Activated naive CD4-positive, alpha-beta T cell treated with anti-CD3 and anti-CD28 coated beads, Interleukin-2, amount 50 U/mL, for 16 hours (primary cell): ENCODE measurements around the gene TYMP.
A peak's percentile ranks its signal among the peaks of the same experiment; 100 is the strongest.
"Not testable (repeated sequence)": the region's sequence is repeated elsewhere in the genome, so short reads cannot be mapped to it uniquely, and the experiment has no call there.

Experiments
- DNase-seq: peaks from one replicate; pipeline ENCODE4 v3.0.0-alpha.2; 2020

The TYMP gene

DNA sequence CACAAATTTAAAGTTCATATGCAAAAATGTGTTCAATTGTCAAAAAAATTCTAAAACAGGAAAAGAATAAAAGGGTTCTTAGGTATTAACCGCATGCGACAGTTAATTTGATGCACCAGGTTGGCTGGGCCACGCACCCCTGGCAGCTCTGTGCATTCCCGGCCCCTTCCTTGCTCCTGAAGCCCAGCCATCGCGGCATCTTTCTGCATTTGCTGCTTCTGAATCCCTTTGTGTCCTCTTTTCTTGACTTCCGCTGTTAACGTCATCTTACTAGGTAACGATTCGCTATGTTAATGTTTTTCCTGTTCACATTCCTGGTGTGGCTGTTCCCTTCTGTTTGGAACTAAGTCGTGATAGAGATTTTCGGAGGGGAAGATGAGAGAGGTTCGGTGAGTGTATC, 8.0 kb upstream of the TYMP start:
- no peak for DNase-seq

DNA sequence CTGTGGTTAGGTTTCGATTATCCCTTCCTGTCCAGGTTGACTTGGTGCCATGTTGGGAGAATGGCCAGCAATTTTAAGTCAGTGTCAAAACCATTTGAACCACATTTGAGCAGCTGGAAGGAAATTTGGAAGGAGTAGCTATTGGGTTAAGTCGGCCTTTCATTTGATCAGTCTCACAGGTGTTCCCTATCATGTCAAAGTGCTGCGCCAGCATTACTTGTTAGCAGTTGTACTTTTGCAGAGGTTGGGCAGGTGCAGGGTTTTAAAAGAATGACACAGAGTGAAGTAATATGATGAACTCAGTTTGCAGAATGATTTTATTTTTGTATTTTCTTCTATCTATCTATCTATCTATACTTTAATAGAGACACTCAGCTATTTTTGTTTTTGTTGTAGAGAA, 6.4 kb upstream of the TYMP start:
- no peak for DNase-seq

GRCh38 chr22:50535113-50535512, 5.3 kb upstream of the TYMP start:
- no peak for DNase-seq

DNA sequence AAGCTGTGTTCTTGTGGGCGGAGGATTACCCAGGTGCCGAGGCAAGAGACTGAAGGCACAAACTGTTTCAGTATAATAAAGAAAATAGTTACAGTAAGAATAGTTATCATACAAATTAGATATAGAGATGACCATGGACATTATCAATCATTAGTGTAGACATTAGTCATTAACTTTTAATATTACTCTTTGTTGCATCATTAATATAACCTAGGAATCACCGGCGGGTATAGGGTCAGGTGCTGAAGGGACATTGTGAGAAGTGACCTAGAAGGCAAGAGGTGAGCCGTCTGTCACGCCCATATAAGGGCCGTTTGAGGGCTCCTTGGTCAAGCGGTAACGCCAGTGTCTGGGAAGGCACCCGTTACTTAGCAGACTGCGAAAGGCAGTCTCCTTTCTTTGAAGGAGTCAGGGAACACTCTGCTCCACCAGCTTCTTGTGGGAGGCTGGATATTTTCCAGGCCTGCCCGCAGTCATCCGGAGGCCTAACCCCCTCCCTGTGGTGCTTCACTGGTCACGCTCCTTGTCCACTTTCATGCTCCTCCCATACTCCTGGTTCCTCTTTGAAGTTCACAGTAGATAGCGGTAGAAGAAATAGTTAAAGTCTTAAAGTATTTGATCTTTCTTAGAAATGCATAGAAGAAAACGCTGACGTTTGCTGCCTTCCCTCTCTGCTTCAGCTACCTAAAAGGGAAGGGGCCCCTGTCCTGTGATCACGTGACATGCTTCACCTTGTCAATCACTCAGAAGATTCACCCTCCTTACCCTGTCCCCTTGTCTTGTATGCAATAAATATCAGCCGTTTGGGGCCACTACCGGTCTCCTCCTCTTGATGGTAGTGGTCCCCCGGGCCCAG, 4.3 kb upstream of the TYMP start:
- not testable (repeated sequence) for DNase-seq

GRCh38 chr22:50532824-50533796, 3.3 kb upstream of the TYMP start:
- no peak for DNase-seq

DNA sequence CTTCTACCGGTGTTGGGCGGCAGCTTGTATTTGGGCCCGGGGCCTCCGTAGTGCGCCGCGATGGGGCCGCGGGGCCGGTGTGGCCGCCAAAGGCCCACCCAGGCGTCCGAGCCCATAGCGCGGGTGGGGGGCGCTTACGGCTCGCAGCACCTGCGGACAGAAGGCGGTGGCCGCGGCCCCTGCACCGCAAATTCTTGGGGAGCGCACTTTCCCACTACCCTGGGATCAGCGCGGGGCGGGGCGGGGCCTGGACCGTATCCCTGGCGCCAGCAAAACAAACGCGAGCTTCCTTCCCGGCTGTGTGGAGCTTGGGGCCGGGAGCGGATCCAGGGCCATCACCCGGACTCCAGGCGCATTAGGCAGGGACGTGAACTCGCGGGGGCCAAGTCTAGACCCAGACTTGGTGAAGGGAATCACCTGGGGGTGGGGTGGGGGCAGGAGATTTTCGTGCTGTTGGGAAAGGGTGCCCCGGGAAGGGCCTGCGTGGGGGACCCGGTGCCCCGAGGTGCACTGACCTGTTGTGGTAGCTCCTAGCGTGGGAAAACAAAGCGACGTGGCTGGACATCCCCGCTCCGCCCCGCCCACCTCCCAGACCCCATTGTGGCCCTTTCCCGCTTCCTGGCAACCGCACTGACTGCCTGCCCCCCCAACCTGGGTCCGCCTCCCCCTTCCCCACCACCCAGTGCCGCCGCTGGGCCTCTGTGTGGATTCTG, 2.3 kb upstream of the TYMP start:
- no peak for DNase-seq

DNA sequence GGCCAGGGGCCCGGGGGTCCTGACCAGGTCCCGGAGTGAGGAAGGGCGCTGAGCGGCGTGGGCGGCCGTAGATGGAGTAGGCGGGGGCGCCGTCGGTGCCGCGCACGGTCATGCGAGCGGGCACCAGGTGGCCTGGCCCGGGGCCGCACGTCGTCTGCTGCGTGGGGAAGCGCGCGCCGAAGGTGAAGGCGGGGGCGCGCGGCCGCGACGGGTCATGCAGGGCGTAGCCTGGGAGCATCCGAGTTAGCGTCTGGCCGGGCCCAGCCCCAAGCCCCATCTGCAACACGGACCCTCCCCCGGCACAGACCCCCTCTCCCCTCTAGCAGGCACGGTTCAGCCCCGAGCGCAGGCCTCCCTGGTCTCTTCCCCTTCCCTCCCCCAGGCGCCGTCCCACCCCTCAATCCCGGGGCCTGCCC, 1.7 kb upstream of the TYMP start:
- DNase-seq = peak; percentile 76

DNA sequence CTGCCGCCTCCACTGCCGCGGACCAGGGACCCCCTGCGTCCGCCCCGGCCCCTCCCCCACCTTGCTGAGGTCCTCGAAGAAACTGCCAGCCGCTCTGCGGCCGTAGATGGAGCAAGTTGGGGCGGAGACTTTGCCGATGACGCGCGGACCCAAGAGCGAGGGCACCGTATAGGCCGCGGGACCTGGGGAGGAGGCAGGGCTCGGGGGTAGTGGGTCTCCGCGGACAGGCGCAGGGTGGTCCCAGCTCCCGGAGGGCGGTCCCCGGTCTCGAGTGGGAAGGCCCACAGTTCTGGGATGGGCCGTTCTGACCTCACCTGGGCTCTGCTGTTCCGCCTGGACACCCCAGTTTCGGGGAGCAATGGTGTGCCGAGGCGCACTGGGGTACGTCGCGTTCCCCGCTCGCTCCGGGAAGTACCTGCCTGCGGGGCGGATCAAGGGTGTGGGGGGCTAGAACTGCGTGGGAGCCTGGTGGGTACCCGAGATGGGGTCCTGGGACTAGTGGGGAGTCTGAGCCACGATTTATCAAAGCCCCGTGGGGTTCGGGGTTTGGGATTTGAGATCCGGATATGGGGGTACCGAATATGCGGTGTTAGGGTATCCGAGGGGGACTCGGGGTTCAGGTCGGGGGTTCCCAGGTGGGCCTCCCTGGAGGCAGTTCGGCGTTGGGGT, 1.2 kb upstream of the TYMP start:
- peak; percentile 81 for DNase-seq

- no peak for DNase-seq
Observed at GRCh38 chr22:50530580-50530876, 716 bp upstream of the TYMP start.

DNA sequence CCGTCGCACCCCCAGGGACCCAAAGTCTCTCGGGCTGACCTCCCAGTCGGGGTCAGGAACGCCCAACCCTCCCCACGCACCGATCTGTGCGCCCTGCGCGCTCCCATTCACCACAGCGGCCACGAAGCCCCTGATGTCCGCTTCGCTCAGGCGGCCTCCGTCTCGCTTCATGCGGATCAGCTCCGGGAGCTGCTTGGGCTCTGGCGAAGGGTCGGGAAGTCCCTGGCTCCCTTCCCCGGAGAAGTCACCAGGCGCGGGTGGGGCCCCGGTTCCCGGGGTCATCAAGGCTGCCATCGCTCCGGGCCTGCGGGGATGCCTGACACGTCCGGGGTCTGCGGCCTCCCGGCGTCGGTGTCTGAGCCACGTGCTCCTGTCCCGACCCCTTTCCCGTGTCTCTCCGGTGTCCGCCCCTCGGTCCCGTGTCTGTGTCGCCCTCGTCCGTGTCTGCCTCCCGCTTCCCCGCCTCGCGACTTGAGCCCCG, 356 bp downstream of the TYMP start:
- DNase-seq = no peak

DNA sequence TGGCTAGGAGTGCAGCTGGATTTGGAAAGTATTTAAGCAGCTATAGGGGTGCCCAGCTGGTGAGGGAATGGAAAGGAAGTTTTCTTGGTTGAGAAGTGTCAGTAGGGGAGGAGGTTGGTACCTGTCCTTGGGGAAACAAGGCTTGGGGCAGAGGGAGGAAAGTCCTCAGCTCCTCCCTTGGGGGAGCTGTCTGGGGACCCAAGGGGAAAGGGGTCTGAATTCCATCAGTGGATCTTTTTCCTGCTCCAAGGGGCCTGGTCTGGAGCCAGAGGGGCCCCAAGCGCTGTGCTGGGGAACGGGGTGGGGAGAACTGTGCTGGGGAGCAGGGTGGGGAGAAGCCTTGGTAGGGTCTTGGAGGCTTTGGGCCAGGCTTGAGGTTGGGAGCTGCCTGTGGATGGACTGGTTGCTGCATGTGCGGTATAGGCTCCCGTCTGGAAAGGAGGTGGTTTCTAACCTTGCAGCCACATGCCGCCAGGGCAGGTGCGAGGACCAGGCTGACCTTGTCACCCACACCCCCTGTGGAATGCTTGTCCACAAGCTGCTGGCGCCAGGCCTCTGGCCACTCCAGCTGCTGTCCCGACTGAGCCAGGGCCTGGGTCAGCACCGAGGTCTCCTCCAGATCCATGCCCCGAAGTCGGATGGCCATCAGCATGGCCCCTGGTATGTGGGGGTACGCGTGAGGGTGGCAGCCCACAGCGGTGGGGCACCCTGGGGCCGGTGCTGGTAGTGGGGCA, 963 bp downstream of the TYMP start:
- no peak for DNase-seq

DNA sequence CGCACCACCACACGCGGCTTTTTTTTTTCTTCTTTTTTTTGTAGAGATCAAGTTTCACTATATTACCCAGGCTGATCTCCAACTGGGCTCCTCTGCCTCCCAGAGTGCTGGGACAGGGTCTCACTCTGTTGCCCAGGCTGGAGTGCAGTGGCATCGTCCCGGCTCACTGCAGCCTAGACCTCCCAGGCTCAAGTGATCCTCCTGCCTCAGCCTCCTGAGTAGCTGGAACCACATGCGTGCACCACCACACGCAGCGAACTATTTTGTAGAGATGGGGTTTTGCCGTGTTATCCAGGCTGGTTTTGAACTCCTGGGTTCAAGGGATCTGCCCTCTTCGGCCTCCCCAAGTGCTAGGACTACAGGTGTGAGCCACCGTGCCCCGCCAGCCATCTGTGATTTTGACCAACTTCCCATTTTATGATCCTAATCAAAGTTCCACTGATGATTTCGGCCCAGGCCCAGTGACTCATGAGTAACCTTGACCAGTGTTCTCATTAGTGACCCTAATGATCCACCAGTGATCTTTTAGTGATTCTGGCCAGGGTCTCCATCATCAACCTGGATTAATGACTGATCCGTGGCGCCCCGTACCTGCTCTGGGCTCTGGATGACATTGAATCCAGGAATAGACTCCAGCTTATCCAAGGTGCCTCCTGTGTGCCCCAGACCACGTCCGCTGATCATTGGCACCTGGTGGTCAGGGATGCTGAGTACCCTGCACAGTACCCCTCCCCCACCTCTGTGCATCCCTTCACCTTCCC, 1.7 kb downstream of the TYMP start:
- no peak for DNase-seq

- peak; percentile 39 for DNase-seq
Observed at GRCh38 chr22:50526834-50527801, 2.7 kb downstream of the TYMP start.

GRCh38 chr22:50526108-50526833, 3.5 kb downstream of the TYMP start:
- DNase-seq = peak; percentile 85

DNA sequence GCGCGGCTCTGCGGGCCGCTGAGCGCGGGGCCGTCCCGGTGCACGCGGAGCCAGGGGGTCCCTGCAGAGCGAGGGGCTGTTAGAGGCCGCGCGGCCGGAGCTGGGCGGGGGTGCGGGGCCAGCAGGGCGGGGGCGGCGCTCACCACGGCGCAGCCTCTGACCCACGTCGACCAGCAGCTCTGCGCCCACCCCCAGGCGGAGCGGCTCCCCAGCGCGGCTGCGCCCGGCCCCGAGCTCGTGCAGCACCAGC, 4.0 kb downstream of the TYMP start:
- no peak for DNase-seq

DNA sequence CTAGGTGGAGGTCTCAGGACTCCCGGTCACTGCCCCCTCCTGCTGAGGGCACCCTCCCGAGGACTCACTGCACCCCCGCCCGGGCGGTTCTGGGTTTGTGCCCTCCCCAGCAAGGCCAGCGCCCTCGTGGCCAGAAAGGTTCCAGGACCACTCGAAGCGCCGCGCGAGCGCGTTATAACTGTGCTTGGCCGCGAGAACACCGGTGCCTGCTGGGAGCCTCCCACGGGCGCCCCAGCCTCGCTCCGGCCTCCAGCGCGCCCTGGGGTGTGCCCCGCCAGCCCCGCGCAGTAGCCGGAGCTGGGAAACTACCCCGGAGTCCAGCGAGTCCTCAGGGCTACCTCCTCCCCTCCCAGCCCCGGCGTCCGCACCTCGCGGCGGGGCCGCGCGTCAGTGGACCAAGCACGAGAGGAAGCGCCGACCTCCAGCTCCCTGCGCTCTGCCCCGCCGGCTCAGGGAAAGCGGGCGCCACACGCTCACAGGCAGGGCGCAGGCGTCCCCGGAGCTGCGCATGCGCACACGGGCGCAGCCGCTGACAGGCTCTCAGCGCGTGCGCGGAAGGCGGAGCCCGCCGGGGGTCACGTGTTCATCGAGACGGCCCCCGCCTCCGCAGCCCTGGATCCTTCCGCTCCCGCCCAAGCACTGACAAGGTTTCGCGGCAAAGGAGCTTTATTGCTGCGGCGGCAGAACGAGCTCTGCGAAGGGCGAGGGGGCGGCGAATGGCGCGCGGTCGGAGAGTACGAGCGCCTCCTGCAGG, 4.5 kb downstream of the TYMP start, which contains the start of gene SCO2:
TSS of gene SCO2 (minus strand) at position 495 of the 754 bp plus-strand sequence. CDS start 1,187 bp downstream, outside the sequence.
- DNase-seq = peak; percentile 99

GRCh38 chr22:50524676-50525103, 5.1 kb downstream of the TYMP start:
- no peak for DNase-seq
